Kidney epithelial cell (primary cell): ENCODE measurements around the gene ISL2. TPM values are rescaled to one million over a fixed set of nuclear protein-coding genes. Genes with fewer than 3 reads are reported as not detected.
A peak's percentile ranks its signal among the peaks of the same experiment; 100 is the strongest.
"Not testable (repeated sequence)": the region's sequence is repeated elsewhere in the genome, so short reads cannot be mapped to it uniquely, and the experiment has no call there.

Experiments used
- DNase-seq: peaks from one replicate; pipeline ENCODE4 v3.0.0-alpha.2; 2010; ENCODE audit warnings: low read depth
- H3K27me3 ChIP-seq: 2 replicates; pipeline ENCODE4 v1.6.0; 2011; ENCODE audit warnings: low read length; ENCODE audit not compliant: control insufficient read depth, insufficient read depth
- H3K36me3 ChIP-seq: 2 replicates; pipeline ENCODE4 v1.5.1; 2011; ENCODE audit warnings: low read length; ENCODE audit not compliant: control insufficient read depth, insufficient read depth
- H3K4me3 ChIP-seq: 2 replicates; pipeline ENCODE4 v1.5.1; 2011; ENCODE audit warnings: low read depth, mild to moderate bottlenecking, control low read depth, low read length
- CTCF ChIP-seq: IDR thresholded peaks from 2 replicates; pipeline ENCODE4 v1.5.1; 2011; ENCODE audit warnings: mild to moderate bottlenecking, moderate library complexity, low read length, control low read depth, inconsistent platforms; ENCODE audit not compliant: insufficient read depth, poor library complexity, severe bottlenecking
- total RNA-seq: library from RNA; depleted of rRNA; stranded (reverse); fragments of >200 nt; gene quantifications from 2 replicates; pipeline ENCODE4 v1.2.3, GENCODE V29; 2015

ISL2 gene
- total RNA-seq: 1.8 and 4.8 TPM in 2 replicates

GRCh38 chr15:76336254-76337058 is at the start of gene ISL2:
Gene ISL2, plus strand, starts transcription at chr15:76336773. Its CDS starts 111 bp downstream, at chr15:76336884.
- no peak for TF ChIP-seq CTCF
- DNase-seq: peak; percentile 23
- peak within 1 kb of the TSS; percentile 26 for H3K4me3 ChIP-seq
- H3K27me3 ChIP-seq: peaks cover 83% of the 10 kb centered on the region
- no peaks in the 10 kb centered on the region for H3K36me3 ChIP-seq

GRCh38 chr15:76289582-76289981 is 47.0 kb upstream of the ISL2 start:
- no peak for DNase-seq
- TF ChIP-seq CTCF: no peak
- no peaks in the 10 kb centered on the region for H3K27me3 ChIP-seq
- H3K4me3 ChIP-seq: no peak overlapping the region
- no peaks in the 10 kb centered on the region for H3K36me3 ChIP-seq

- TF ChIP-seq CTCF: no peak
- no peak overlapping the region for H3K4me3 ChIP-seq
- no peaks in the 10 kb centered on the region for H3K27me3 ChIP-seq
- no peaks in the 10 kb centered on the region for H3K36me3 ChIP-seq
- DNase-seq: no peak
These were observed 43.2 kb upstream of the ISL2 start for GRCh38 chr15:76293361-76293760.

GRCh38 chr15:76294463-76294862 is 42.1 kb upstream of the ISL2 start:
- DNase-seq, H3K36me3 ChIP-seq, H3K4me3 ChIP-seq, H3K27me3 ChIP-seq: not testable (repeated sequence)

- Histone ChIP-seq H3K4me3 (no peak overlapping the region), H3K36me3 (no peaks in the 10 kb centered on the region), H3K27me3 (no peaks in the 10 kb centered on the region)
- DNase-seq: no peak
- TF ChIP-seq CTCF: no peak
These were observed 39.7 kb upstream of the ISL2 start for GRCh38 chr15:76296849-76297248.

- not testable (repeated sequence) for H3K4me3 ChIP-seq
These were observed 38.6 kb upstream of the ISL2 start for GRCh38 chr15:76297951-76298350.

GRCh38 chr15:76298986-76299385 is 37.6 kb upstream of the ISL2 start:
- TF ChIP-seq CTCF: no peak
- Histone ChIP-seq H3K36me3 (no peaks in the 10 kb centered on the region), H3K4me3 (no peak overlapping the region)

More at GRCh38 chr15:76297951-76298350, 38.6 kb upstream of the ISL2 start:
- H3K27me3 ChIP-seq, H3K36me3 ChIP-seq, DNase-seq: not testable (repeated sequence)

More at GRCh38 chr15:76298986-76299385, 37.6 kb upstream of the ISL2 start:
- H3K27me3 ChIP-seq: no peaks in the 10 kb centered on the region
- no peak for DNase-seq
